GM21515 (cell line): Measurements from ENCODE around the gene UBB.

Experiments used
- ATAC-seq: cut with Tn5 transposase; IDR thresholded peaks from one replicate; pipeline ENCODE4 v1.9.1; 2021; ENCODE audit not compliant: unreplicated experiment

UBB gene

GRCh38 chr17:16380640-16381495, at the start of gene UBB:
Gene UBB, plus strand, starts transcription at chr17:16381091. Its CDS starts 817 bp downstream, at chr17:16381908.
- peak; percentile 92 for ATAC-seq

- no peak for ATAC-seq
These were observed 42.5 kb upstream of the UBB start for GRCh38 chr17:16338391-16338790.

GRCh38 chr17:16339402-16339801, 41.5 kb upstream of the UBB start:
- no peak for ATAC-seq

- ATAC-seq = no peak
These were observed 40.9 kb upstream of the UBB start for GRCh38 chr17:16339959-16340358.

GRCh38 chr17:16342979-16343378, 37.9 kb upstream of the UBB start:
- ATAC-seq = no peak

GRCh38 chr17:16343569-16343968, 37.3 kb upstream of the UBB start:
- no peak for ATAC-seq

- ATAC-seq = no peak
These were observed 35.3 kb upstream of the UBB start for GRCh38 chr17:16345565-16345964.

- ATAC-seq = no peak
These were observed 34.1 kb upstream of the UBB start for GRCh38 chr17:16346721-16347271.

- no peak for ATAC-seq
These were observed 32.3 kb upstream of the UBB start for GRCh38 chr17:16348586-16348985.

- ATAC-seq = no peak
These were observed 31.5 kb upstream of the UBB start for GRCh38 chr17:16349431-16349830.

- ATAC-seq = no peak
These were observed 29.1 kb upstream of the UBB start for GRCh38 chr17:16351831-16352230.

GRCh38 chr17:16352303-16352666, 28.6 kb upstream of the UBB start:
- ATAC-seq = no peak

GRCh38 chr17:16352667-16353316, 28.1 kb upstream of the UBB start:
- peak; percentile 41 for ATAC-seq

- ATAC-seq = peak; percentile 60
These were observed 27.3 kb upstream of the UBB start, which contains the start of gene CENPV for GRCh38 chr17:16353317-16354174. Gene CENPV, minus strand, starts transcription at chr17:16353469. Its CDS starts 33 bp downstream, at chr17:16353436.

- no peak for ATAC-seq
These were observed 26.3 kb upstream of the UBB start for GRCh38 chr17:16354585-16354984.

- no peak for ATAC-seq
These were observed 22.5 kb upstream of the UBB start for GRCh38 chr17:16358394-16358793.

- ATAC-seq = no peak
These were observed 19.0 kb upstream of the UBB start for GRCh38 chr17:16361874-16362273.

- ATAC-seq = peak; percentile 68
These were observed 16.9 kb upstream of the UBB start for GRCh38 chr17:16363749-16364536.

GRCh38 chr17:16364625-16365024, 16.3 kb upstream of the UBB start:
- no peak for ATAC-seq

GRCh38 chr17:16371742-16372141, 9.1 kb upstream of the UBB start:
- no peak for ATAC-seq
